Natural killer cell (primary cell): ENCODE results near the gene KANSL1. TPM values are rescaled to one million over a fixed set of nuclear protein-coding genes. Genes with fewer than 3 reads are reported as not detected.
"Not testable (repeated sequence)": the region's sequence is repeated elsewhere in the genome, so short reads cannot be mapped to it uniquely, and the experiment has no call there.

Source experiments
- ATAC-seq, 3 donors: fragments of 150-1000 bp in 2 of 3; fragments of 200-7000 bp in 1 of 3; cut with Tn5 transposase; 1 replicate in 1 of 3; 2 replicates in 2 of 3; pipeline ENCODE4 v1.10.0; 2021; ENCODE audit warnings: mild to moderate bottlenecking in 2 of 3, moderate library complexity in 2 of 3
- DNase-seq, 2 donors: peaks; one replicate each; pipeline versions ENCODE4 v3.0.0 to v3.0.0-alpha.2; 2013 to 2021; ENCODE audit warnings: mixed read lengths in 1 of 2
- H3K27ac ChIP-seq: one replicate; pipeline ENCODE4 v1.5.1; 2013; ENCODE audit warnings: mild to moderate bottlenecking, low read length
- H3K27me3 ChIP-seq: one replicate; pipeline ENCODE4 v1.6.1; 2013; ENCODE audit warnings: low read length; ENCODE audit not compliant: control insufficient read depth, insufficient read depth
- H3K36me3 ChIP-seq: one replicate; pipeline ENCODE4 v1.6.1; 2013; ENCODE audit warnings: low read length; ENCODE audit not compliant: control insufficient read depth, insufficient read depth
- H3K4me1 ChIP-seq: one replicate; pipeline ENCODE4 v1.6.1; 2013; ENCODE audit warnings: low read length; ENCODE audit not compliant: control insufficient read depth, insufficient read depth
- H3K4me3 ChIP-seq: one replicate; pipeline ENCODE4 v1.5.1; 2013; ENCODE audit warnings: low read length
- H3K9me3 ChIP-seq: one replicate; pipeline ENCODE4 v1.6.1; 2013; ENCODE audit warnings: low read length; ENCODE audit not compliant: control insufficient read depth, insufficient read depth
- H3K27ac Mint-ChIP-seq, 2 donors: one replicate each; pipeline ENCODE4 v1.8.0; 2022; ENCODE audit warnings: mild to moderate bottlenecking in 2 of 2, mixed read lengths in 2 of 2, moderate library complexity in 1 of 2
- H3K27me3 Mint-ChIP-seq, 2 donors: one replicate each; pipeline ENCODE4 v1.8.0; 2022; ENCODE audit warnings: low read depth in 2 of 2, mixed read lengths in 2 of 2
- H3K36me3 Mint-ChIP-seq: one replicate; pipeline ENCODE4 v1.8.0; 2022; ENCODE audit warnings: mixed read lengths
- H3K4me1 Mint-ChIP-seq, 2 donors: one replicate each; pipeline ENCODE4 v1.8.0; 2022; ENCODE audit warnings: mixed read lengths in 2 of 2
- H3K4me3 Mint-ChIP-seq: one replicate; pipeline ENCODE4 v1.8.0; 2022; ENCODE audit warnings: mild to moderate bottlenecking, moderate library complexity, mixed read lengths
- H3K9me3 Mint-ChIP-seq, 2 donors: one replicate each; pipeline ENCODE4 v1.8.0; 2022; ENCODE audit warnings: mixed read lengths in 2 of 2
- WGBS: methylation state at CpG from one replicate; pipeline ENCODE4 v1.1.7; 2013; ENCODE audit warnings: missing lambda C conversion rate; ENCODE audit not compliant: insufficient coverage; 5-methylcytosine and 5-hydroxymethylcytosine counted together
- intact Hi-C: fragments of 100-400 bp; cut with micrococcal nuclease; formaldehyde crosslinking; loops from one replicate; pipeline ENCODE4 v1.14.2; 2022
- total RNA-seq, 4 donors: library from RNA; stranded (reverse); fragments of 120-200 nt in 1 of 4; gene quantifications; one replicate each; pipeline versions ENCODE4 v1.2.3 to v1.2.4, GENCODE V29; 2013 to 2022
- TF ChIP-seq, protein P1 (sequence below): fragments of 200-600 bp; IDR thresholded peaks from one replicate; pipeline ENCODE4 v1.8.0; 2022; ENCODE audit warnings: antibody characterized with exemption

KANSL1 gene
- total RNA-seq, 3 donors from 2014 or later (not counting 1 experiment from before 2014, with no cell fraction given): 202 to 240 (median 220) TPM

DNA sequence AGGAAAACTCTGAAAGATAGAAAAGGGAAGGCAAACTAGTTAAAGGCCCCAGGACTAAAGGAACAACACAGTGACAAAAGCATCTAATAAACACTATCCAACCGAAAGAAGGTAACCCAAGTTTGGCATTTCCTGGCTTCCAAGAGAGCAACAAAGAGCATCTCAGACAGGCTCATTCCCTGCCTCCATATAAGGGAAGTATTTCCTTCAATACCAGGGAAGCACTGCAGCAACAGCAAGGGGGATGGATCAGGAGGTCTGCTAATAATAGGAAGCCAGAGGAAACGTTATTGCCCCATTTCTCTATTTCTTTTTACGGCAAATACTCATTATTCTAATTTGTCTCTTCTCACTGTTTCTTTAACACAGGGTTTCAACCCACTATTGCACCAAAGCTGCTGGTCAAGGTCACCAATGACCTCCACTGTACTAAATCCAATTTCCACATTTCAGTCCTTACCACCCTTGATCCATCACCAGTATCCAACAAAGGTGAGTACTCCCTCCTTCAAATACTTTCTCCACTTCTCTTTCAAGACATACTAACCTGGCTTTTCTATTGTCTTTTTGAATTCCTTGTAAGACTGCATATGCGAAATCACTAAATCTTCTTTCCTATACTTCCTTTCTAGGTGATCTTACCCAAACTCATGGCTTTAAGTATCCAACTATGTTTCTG is 86.1 kb downstream of the KANSL1 start:
- H3K4me1 ChIP-seq: peaks cover 18% of the 10 kb centered on the region
- Mint-ChIP-seq H3K36me3 (no peaks in the 10 kb centered on the region), H3K4me3 (peak overlapping the region; percentile 18), H3K9me3 (no peaks in the 10 kb centered on the region), H3K4me1 (peaks cover 89 to 91% of the 10 kb centered on the region in 2 donors), H3K27me3 (no peaks in the 10 kb centered on the region), H3K27ac (peak overlapping the region; percentile 32 to 59)
- H3K4me3 ChIP-seq: no peak overlapping the region
- WGBS: 92% methylated on average over 4 of the region's 4 CpGs
- no peak overlapping the region for H3K27ac ChIP-seq
- intact Hi-C loops: loop anchor here (5.0 to 10.0 kb wide), 2 partner anchors 35 to 68 kb away; no protein-coding TSS in a partner anchor
- no peaks in the 10 kb centered on the region for H3K36me3 ChIP-seq
- H3K9me3 ChIP-seq: no peaks in the 10 kb centered on the region
- no peaks in the 10 kb centered on the region for H3K27me3 ChIP-seq
- TF ChIP-seq, protein P1, sequence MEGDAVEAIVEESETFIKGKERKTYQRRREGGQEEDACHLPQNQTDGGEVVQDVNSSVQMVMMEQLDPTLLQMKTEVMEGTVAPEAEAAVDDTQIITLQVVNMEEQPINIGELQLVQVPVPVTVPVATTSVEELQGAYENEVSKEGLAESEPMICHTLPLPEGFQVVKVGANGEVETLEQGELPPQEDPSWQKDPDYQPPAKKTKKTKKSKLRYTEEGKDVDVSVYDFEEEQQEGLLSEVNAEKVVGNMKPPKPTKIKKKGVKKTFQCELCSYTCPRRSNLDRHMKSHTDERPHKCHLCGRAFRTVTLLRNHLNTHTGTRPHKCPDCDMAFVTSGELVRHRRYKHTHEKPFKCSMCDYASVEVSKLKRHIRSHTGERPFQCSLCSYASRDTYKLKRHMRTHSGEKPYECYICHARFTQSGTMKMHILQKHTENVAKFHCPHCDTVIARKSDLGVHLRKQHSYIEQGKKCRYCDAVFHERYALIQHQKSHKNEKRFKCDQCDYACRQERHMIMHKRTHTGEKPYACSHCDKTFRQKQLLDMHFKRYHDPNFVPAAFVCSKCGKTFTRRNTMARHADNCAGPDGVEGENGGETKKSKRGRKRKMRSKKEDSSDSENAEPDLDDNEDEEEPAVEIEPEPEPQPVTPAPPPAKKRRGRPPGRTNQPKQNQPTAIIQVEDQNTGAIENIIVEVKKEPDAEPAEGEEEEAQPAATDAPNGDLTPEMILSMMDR: no peak
- ATAC-seq: no peak
- no peak for DNase-seq

DNA sequence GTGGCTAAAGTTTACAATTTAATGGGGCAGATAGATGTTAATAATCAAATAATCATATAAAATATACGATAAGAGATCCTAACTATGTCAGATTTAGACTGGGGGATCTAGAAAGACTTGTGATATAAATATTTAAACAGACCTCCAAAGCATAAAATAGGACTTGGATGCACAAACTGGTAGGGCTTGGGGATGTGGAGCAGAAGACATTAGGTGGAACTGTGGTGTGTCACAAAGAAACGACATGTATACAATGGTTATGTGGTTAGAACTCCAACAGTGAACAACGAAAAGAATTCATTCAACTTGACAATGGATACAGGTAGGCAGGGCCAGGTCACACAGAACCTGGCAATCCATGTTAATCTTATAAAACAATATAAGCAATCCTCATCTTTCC is 90.4 kb downstream of the KANSL1 start:
- not testable (repeated sequence) for H3K27ac ChIP-seq, H3K4me3 ChIP-seq, H3K9me3 Mint-ChIP-seq, DNase-seq, H3K27me3 ChIP-seq, H3K4me3 Mint-ChIP-seq, H3K36me3 Mint-ChIP-seq, H3K9me3 ChIP-seq, ATAC-seq, H3K27me3 Mint-ChIP-seq, H3K36me3 ChIP-seq
- WGBS: 34% methylated on average over 2 of the region's 3 CpGs
- intact Hi-C loops: loop anchor here (10.0 kb wide), 1 partner anchor 72 kb away; no protein-coding TSS in a partner anchor
- H3K4me1 Mint-ChIP-seq: peaks cover 74 to 77% of the 10 kb centered on the region in 2 donors
- H3K4me1 ChIP-seq: peaks cover 14% of the 10 kb centered on the region
- peak overlapping the region; percentile 32 to 73 for H3K27ac Mint-ChIP-seq

DNA sequence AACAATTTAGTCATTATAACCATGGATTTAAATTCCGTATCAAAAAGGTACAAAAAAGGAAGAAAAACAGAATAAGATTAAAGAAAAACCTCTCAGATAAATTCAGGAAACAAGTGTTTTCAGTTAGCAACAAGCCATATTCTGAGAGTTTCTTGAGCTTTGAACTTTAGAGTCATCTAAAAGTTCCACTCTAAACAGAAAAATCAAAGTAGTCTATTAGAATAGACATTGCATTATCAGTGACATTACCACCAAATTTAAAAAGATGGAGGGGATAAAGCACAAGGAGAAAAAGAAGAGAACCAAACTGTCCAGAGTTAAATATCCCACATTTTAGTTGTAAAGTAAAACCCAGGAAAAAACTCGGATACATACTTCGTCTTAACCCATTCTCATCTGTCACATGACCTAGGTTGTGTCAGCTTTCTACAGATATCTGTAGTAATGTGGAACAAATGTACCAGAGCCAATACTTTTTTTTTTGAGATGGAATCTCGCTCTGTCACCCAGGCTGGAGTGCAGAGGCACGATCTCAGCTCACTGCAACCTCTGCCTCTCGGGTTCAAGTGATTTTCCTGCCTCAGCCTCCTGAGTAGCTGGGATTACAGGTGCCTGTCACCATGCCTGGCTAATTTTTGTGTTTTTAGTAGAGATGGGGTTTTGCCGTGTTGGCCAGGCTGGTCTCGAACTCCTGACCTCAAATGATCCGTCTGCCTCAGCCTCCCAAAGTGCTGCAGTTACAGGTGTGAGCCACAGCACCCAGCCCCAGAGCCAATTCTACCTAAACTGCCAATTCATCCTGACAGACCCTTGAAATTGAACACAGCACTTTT is 91.2 kb downstream of the KANSL1 start:
- not testable (repeated sequence) for H3K36me3 Mint-ChIP-seq, H3K27ac ChIP-seq, H3K27me3 ChIP-seq, H3K4me3 ChIP-seq, H3K36me3 ChIP-seq, DNase-seq, H3K27me3 Mint-ChIP-seq, H3K9me3 Mint-ChIP-seq, H3K9me3 ChIP-seq
- 77% methylated on average over 5 of the region's 9 CpGs for WGBS
- H3K4me1 ChIP-seq: peaks cover 14% of the 10 kb centered on the region
- H3K27ac Mint-ChIP-seq: peak overlapping the region; percentile 32 to 73
- peak overlapping the region; percentile 35 for H3K4me3 Mint-ChIP-seq
- peak in 1 of 3 donors; percentile 30 for ATAC-seq
- H3K4me1 Mint-ChIP-seq: peaks cover 74 to 77% of the 10 kb centered on the region in 2 donors
- intact Hi-C loops: loop anchor here (10.0 kb wide), 1 partner anchor 73 kb away; no protein-coding TSS in a partner anchor

DNA sequence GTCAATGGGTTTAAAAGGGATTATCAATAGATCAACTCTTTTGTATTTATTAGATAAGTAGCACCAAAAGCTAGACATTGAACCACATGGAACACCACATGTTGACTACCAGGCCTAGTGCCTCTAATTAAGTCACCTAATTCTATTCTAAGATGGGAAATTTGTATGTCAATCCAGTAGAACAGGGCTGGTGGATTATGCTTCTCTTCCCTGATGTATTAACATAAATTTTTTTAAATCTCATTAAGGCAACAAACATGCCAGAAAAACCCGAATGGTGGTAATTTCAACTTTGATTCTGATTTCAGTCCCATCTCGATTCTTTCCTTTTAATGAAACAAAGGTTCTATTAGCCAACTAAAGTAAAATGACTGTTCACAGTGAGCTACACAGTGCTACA is 92.6 kb downstream of the KANSL1 start:
- intact Hi-C loops: loop anchor here (10.0 kb wide), 1 partner anchor 74 kb away; no protein-coding TSS in a partner anchor
- Histone ChIP-seq H3K4me3 (no peak overlapping the region), H3K36me3 (no peaks in the 10 kb centered on the region), H3K27ac (no peak overlapping the region), H3K4me1 (peaks cover 11% of the 10 kb centered on the region), H3K9me3 (no peaks in the 10 kb centered on the region), H3K27me3 (no peaks in the 10 kb centered on the region)
- Mint-ChIP-seq H3K9me3 (no peaks in the 10 kb centered on the region), H3K4me1 (peaks cover 65% of the 10 kb centered on the region in 2 donors), H3K27ac (peak overlapping the region; percentile 32 to 73), H3K27me3 (no peaks in the 10 kb centered on the region), H3K36me3 (no peaks in the 10 kb centered on the region), H3K4me3 (no peak overlapping the region)
- 86% methylated on average over 2 of the region's 2 CpGs for WGBS
- DNase-seq: no peak
- TF ChIP-seq, protein P1: no peak
- ATAC-seq: no peak
